HG03469 (cell line): ENCODE results near the gene HS2ST1.

Experiments
- ATAC-seq: cut with Tn5 transposase; IDR thresholded peaks from one replicate; pipeline ENCODE4 v1.9.1; 2021; ENCODE audit warnings: mild to moderate bottlenecking, moderate library complexity, moderate number of reproducible peaks; ENCODE audit not compliant: unreplicated experiment

Gene HS2ST1

DNA sequence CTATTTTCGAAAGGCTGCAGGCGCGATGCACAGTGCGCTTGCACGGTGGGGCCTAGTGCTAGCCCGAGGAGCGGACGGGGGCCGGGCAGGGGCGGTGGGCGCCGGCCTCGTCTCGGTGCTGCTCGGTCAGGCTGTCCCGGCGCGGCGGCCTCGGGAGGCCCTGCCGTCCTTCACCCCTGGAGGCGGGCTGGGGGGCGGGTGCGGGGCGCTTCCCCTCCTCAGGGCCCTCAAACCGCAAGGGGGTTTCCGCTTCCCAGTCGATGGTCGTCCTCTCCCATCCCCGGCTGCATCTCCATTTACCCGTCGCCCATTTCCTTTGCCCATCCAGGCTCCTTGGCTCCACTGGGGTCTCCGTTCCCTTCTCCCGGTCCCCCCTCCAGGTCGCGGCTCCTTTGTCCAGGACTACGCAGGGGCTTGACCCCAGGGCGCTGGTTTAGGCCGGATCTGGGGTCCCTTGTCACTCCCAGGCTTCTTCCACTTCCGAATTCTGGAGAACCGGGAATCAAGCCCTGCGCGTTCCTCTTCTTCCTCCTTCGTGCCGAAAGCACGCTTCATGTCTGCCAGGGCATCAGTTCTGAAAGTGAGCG, 217.9 kb downstream of the HS2ST1 start:
- no peak for ATAC-seq

DNA sequence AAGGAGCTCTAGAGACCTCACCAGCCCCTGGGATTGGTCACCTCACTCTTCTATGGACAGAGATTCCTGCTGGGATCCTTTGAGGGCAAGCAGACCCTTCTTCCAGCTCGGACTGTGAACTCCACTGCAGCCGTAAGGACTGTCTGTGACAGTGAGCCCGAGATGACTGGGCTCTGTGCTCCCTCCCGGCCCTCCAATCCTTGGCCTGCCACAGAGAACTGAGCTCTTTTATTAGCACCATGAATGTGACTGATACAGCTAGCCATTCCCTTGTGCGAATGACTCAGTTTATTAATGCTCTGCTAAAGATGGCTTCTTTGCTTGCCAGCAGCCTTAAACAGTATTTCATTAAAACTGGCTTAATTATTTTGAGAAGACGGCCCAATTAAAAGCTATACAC, 219.6 kb downstream of the HS2ST1 start:
- no peak for ATAC-seq

DNA sequence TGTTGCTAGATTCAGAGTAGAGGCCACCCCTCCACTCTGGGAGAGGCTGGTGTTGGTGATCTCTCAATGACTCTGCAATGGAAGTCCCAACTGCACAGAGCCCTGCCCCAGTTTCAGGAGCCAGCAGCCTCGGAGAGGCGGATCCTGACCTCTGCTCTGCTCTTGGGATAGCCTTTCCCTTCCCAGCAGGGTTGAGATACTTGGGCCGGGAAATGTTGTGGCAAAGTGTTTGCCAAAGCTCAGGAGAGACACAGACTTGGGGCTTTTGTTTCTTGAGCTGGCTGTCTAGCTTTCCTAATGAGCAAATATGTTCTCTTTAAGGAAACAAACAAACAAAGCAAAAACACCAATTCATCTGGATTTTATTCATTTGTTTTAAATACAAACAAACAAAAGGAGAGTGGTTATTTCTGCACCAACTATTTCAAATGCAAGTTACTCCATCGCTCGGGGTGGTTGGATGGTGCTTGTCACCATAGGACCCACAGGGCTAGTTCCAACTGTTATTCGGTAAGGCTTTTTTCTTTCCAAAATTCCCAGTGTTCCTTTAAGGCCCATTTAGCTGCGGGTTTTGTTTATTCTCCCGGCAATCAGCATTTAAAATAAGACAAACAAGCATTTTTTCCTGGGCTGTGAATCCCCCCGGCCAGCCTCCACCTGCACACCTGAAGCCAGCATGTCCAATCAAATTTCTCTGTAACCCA, 220.3 kb downstream of the HS2ST1 start:
- ATAC-seq, result no peak

DNA sequence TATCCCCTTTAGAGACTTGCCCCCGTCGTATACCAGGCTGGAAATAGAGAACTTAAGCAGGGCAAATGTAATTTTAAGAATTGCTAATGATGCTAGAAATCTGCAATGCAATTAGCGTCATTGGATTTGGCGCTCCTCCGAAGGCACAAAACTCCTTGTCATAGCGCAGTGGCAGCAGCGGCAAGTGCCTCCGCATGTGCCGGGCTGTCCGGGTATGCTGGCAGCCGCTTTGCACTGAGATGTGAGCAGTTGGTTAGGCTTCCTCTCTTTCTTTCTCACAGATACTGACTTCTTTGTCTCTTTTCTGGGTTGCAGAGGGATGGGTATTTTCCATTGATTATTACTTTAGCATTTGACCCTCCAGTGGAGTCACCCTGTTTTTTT, 220.9 kb downstream of the HS2ST1 start:
- ATAC-seq, result no peak

DNA sequence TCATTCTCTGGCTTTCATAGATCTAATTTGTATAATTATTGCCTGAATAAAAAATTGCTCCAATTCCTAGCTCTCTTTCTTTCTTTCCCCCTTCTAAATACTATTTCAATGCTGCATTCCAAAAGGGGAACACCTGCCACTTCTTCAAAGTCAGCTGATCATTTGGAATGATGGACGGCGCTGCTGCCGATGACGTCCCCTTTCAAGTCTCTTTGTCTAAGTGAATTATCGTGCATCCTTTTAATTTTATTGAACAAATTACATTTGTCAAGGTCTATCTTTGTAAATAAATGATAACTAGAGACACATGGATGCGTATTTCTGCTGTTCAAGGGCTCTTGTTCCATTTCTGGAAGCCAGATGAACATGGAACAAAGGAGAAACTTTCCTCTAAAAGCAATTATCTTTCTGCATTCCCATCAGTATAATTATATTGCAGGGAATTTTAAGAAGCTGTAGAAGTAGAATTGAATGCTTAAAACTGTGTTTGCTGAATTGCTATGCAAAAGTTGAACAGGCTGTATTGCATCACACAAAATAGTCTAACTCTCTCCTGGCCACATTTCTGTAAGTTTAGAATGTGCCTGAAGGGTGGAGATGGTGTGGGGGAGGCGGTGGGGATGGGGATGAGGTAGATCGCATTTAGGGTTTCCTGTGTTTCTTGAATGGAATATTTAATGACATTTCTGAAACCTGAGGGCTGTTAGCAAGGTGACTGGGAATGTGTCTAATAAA, 222.3 kb downstream of the HS2ST1 start:
- no peak for ATAC-seq

DNA sequence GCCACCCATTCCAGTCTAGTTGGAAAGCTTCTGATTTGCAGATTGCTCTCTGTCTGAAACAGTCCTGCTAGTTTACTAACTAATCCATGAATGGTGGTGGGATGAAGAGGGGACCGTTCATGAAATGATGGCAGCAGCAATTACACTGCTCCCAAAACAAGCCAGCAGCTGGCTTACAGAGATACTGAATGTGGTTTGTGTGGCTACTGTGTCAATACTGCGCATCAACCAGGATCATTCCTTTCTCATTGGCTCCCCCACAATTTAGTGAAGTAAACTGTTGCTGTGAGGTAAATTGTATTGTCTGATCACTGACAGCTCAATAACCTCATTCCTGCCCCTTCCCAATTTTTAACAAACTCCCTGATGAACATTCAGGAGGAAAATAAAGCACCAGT, 222.9 kb downstream of the HS2ST1 start:
- ATAC-seq, result no peak

DNA sequence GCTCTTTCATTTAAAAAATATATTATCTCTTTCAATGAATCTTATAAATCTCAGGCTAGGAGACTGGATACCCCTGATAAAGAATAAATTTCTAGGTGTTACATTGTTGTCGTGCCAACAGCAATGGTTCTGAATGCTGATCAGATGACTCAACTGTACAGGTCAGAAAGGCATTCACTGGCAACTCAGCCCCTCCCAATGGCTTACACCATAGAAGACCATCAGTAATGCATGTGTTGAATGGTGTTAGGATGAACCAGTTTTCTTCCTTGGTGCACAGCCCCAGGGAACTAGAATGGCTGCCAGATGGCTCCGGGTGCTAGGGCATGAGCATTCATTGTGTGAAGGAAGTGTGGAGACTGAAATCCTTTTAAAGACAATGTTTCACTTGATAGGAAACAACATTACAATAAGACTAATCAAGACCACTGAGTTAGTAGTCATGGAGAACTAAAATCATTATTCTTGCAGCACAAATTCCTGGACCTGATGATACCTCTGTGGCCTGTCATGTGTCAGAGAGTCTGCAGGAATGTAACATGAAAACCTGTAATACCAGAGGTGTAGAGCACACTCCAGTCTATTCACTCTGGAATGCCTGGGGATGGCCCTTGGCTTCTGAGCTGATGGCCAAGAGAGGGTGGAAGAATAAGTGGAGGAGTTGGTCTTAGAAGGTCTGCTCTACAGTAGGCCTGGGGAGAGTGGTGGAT, 226.6 kb downstream of the HS2ST1 start:
- no peak for ATAC-seq

DNA sequence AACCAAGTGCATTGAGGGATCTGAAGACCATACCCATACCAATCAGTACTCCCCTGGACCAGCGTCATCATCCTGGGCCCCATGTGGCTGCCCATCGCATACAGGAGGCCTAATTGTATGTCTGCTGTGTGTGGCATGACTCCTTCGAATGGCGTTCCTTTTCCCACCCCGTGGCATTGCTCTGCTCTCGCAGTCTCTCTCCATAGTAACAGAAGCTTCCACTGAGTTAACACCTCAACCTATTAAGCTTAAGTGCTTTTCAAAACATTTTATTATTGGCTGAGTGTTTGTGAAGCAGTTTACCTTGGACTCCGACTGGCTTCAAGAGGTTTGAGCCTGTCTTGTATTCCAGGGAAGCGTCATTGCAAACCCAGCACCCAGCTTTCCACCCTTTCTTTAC, 227.1 kb downstream of the HS2ST1 start:
- no peak for ATAC-seq

DNA sequence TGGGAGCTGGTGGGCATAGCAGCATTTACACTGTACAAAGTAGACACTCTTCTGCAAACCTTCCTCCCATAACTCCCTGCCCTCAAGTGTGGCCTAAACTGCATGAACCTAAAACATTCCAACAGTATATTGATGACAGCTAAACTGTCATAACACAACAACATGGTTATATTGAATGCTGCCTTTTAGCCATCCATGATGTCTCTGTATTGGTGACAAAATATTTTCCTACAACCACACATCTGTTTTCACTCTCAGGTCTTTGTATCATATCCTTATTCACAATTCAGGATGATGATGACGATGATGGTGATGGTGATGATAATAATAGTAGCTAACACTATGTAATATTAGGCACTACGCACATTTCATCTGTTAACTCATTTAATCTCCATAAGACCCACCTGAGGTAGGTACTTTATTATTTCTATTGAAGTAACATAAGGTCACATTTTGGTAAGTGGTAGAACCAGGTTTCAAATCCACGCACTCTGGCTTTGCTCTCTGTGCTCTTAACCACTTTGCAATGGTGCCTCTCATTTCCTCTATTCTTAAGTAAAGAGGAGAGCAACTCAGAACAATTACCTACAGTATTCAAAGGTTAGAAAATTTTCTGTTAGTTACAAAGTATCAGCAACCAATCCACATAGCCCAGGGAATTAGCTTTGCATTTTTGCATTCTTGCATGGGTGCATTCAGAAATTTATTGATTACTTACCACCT, 229.1 kb downstream of the HS2ST1 start:
- no peak for ATAC-seq

DNA sequence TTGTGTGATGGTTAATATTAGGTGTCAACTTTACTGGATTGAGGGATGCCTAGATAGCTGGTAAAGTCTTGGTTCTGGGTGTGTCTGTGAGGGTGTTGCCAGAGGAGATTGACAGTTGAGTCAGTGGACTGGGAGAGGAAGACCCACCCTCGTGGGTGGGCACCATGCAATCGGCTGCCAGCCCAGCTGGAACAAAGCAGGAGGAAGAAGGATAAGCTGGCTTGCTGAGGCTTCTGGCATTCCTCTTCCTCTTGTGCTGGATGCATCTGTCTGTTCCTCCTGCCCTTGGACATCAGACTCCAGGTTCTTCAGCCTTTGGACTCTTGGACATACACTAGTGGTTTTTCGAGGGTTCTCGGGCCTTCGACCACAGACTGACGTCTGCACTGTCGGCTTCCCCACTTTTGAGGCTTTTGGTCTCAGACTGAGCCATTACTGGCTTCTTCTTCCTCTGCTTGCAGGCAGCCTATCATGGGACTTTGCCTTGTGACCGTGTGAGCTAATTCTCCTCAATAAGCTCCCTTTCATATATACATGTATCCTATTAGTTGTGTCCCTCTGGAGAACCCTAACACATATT, 230.0 kb downstream of the HS2ST1 start:
- ATAC-seq, result no peak

DNA sequence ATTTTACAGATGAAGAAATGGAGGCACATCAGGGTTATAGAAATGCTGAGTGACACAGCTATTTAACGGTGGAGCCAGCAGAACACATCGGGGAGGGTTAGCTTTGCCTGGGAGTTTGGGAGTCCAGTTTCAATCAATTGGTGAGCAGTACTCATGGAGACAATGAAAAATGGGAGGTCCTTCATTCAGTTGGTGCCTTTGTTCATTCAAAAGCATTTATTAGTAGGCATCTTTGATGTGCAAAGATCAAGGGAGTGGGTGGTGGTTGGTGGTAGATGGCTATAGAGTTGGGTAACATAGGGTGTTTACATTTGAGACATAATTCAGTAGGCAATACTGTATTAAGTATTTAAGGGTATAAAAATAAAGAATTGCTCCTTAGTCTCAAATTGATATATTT, 230.5 kb downstream of the HS2ST1 start:
- no peak for ATAC-seq

DNA sequence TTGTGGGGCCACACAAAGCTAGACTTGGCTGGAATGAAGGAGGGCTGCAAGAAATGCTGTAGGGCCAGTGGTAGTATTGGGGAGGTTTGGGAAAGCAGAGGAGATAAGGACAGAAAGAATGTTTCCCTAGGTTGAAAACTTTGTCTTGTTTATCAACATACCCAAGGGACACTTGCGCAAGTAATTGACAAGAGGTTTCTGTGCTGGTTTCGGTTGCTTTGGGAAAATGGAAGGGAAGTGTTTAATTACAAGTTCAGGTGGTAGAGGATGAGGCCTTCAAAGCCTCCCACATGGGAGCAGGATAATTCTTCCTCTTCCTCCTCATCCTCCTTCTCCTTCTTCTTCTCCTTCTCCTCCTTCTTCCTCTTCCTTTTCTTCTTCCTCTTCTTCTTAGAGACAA, 232.1 kb downstream of the HS2ST1 start:
- ATAC-seq, result no peak

DNA sequence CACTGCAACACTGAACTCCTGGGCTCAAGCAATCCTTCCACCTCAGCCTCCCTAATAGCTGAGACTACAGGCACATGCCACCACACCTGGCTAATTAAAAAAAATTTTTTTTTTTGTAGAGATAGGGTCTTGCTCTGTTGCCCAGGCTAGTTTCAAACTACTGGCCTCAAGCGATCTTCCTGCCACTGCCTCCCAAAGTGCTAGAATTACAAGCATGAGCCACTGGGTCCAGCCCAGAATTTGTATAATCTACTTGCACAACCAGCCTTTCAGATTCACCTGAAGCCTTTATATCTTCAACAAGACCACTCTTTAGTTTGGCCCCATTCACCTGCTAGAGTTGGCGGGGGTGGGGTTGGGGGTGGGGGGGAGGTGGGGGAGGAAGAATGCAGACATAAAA, 232.6 kb downstream of the HS2ST1 start:
- ATAC-seq, result no peak

DNA sequence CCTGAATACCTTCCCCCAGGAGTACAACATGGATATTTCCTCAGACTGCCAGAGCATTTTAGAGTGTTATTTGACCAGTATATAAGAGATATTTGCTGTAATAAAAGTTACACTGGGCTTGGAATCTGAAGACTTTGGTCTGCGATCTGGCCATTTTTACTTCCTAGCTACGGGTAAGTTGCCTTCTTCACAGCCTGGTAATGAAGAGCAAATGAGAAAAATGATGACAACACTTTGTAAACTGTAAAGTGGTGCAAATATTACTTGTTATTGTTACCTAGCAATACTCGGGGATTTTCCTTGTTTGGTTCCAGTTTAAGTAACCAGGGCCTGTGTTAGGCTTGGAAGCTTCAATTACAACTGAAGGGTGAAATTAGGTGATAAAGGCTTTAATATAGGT, 233.4 kb downstream of the HS2ST1 start:
- ATAC-seq, result no peak

DNA sequence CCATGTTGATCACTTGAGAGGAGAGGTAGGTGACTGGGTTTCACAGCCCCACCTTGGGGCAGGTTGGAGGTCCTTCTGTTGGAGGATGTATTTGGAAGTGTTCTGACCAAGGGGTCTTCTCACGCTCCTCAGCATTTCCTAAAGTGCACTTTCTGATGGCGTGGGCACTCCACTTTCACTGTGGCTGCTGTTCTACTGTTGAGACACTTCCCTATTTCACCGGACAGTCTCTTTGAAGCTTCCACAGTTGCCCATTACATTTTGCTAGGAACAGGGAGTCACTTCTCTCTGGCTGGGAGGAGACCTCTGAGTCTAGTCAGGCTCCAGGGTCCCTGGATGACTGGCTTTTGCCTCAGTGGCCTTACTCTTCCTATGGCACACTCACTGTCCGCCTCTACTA, 234.2 kb downstream of the HS2ST1 start:
- no peak for ATAC-seq

DNA sequence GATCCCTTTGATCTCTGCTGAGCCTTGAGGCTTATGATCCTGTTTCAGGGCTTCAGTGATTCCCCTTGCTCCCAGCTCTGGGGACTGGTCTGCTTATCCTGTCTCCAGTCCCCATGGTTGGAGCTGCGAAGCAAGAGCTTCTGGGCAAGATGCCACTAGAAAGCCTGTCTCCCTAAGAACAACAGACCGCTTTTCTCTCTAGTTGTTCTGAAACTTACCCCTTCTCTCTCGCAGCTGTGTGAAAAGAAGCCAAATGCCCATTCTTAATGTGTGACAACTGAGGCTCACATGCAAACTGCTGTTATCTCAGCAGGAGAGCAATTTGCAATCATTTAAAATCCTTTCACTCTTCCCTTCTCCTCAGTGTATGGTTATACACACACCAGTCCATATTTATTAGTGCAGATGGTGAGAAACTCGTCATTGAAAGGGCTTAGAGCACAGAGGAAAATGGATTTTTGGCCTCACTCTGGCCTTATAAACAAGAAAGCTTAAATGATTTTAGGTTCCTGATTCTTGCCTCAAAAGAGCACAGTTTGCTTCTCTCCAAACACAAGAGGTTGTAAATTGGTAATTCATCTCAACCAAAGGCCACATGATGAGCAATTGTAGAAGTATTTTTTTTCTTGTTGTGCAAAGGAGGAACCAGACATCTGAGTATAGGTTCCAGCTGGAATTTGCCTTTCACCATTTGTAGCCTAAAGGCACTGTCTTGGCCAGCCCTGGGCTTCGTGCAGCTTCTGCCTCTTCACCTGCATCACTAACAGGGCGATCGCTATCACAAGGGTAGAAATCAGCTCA, 235.0 kb downstream of the HS2ST1 start:
- no peak for ATAC-seq

DNA sequence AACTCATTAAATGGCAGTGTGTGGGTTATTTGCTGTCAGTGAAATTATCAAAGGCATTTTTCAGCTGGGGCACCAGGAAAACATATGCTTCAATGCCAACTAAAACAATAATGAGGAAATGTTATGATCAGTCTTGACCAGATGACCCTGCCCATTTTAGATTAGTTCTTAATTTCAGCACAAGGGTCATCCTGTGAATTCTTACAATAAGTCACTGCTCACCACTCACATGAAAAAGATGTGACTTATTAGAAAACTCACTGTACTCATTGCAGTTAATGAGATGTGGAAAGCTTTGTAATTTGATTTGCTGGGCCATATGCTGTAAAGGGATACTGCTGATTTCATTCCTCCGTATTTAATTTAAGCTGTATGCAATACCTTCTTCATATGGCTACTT, 235.7 kb downstream of the HS2ST1 start:
- ATAC-seq, result no peak

DNA sequence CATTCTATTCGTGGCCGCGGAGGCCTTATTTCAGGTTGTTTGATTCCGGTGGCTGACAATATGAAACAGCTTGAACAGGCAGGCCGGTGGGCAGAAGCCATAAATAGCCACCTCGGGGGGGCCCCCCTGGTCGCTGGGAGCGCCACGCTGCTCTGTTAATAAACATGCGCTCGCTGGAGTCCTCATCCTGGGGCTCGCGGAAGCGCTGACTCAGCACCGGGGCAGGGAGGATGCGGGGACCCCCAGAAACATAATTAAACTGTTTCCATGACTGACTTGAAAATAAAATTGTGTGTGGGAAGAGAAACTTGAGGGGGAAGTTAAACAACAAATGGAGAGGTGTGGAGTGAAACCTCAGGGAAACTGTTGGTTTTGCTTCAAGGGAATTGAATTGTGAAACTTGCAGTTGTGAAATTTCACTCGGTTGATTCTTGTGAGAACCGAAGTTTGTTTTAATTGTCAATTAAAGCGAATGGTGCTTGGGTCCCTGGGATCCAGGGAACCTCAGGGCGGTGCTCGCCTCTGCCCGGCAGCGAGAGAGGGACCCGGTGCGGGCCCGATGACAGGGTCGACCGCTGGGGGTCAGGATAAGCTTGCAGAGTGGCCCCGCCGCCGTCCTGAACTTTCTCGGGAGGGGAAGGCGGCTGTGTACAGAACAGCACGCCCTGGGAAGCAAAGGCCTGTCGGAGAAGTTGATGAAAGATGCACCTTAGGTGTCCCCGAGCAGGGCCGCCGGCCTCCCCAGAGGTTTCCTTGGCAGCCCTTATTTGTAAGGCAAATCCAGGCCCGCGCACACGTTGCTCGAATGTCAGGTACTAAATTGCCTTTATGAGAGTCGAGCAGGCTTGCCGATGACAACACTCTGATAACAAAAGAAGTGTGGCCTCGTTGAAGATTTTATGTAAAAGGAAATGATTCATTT, 237.3 kb downstream of the HS2ST1 start:
- peak; percentile 44 for ATAC-seq

DNA sequence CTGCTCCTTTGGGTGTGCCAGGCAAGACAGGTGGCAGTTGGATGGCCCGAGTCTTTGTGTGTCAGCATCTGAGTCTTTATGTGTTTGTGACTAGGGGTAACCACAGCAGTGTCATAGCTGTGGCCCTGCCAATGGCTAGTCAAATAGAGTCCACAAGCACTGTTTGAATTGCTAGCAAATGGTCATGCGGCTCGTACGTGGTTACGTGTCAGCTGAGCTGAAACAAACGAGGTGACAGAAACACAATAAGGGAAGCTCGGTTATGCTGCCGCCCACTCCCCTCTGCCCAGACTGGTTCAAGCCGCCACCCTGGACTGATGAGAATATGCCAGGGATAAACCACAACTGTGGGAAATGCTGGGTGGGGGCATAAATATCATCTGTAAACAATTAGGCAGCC, 239.9 kb downstream of the HS2ST1 start:
- ATAC-seq, result no peak
